Ovary (tissue), 3 donors: ENCODE results near the gene FLOT2.

Experiments used
- CTCF ChIP-seq, 3 donors: fragments of 450-650 bp in 2 of 3; fragments of 200-600 bp in 1 of 3; IDR thresholded peaks; one replicate each; pipeline versions ENCODE4 v1.5.1 to v1.8.0; 2016 to 2022; ENCODE audit warnings: antibody characterized with exemption in 3 of 3, mild to moderate bottlenecking in 1 of 3
- EP300 ChIP-seq: sonication (generic); formaldehyde crosslinking; IDR thresholded peaks from one replicate; pipeline ENCODE4 v1.6.1; 2017; ENCODE audit warnings: antibody characterized with exemption
- POLR2A ChIP-seq: fragments of 450-650 bp; IDR thresholded peaks from one replicate; pipeline ENCODE4 v1.6.1; 2017; ENCODE audit warnings: antibody characterized with exemption, mild to moderate bottlenecking, moderate library complexity
- donor health status: DM: no; HTN: no; CAD: no.

- TF ChIP-seq POLR2A = no peak
- no peak for TF ChIP-seq CTCF (IDR thresholded peaks at IDR 0.05)
- no peak for TF ChIP-seq EP300
Observed at GRCh38 chr17:28917029-28917428, 19.5 kb upstream of the FLOT2 start.
